ENCODE data around the gene XRCC6.

- TF ChIP-seq CTCF (IDR thresholded peaks at IDR 0.05) = no peak
- no peak for TF ChIP-seq POLR2A (IDR thresholded peaks at IDR 0.05)
These were observed 40.6 kb downstream of the XRCC6 start for GRCh38 chr22:41661713-41662112.

Data from prostate gland (tissue), 2 donors.